AG04450 (cell line): Measurements from ENCODE around the gene USP11. TPM values are rescaled to one million over a fixed set of nuclear protein-coding genes. Genes with fewer than 3 reads are reported as not detected.

ENCODE experiments used
- CTCF ChIA-PET: fragments of 300-600, 350-600 bp; formaldehyde crosslinking; extraction: SDS; loops from one replicate; lab custom pipeline; 2022; ENCODE audit warnings: antibody characterized with exemption, inconsistent platforms; lab: Charles Lee
- POLR2A ChIA-PET: fragments of 350-600 bp; formaldehyde crosslinking; extraction: SDS; loops from one replicate; lab custom pipeline; 2021; ENCODE audit warnings: antibody characterized with exemption, inconsistent platforms; lab: Yijun Ruan, JAX
- DNase-seq: peaks from one replicate; pipeline ENCODE4 v3.0.0-alpha.2; 2011; ENCODE audit warnings: low read depth, low spot score
- H3K27ac ChIP-seq: one replicate; pipeline ENCODE4 v1.5.1; 2012; ENCODE audit warnings: low read depth, low read length, control low read depth
- H3K27me3 ChIP-seq: one replicate; pipeline ENCODE4 v1.6.0; 2012; ENCODE audit warnings: low read length; ENCODE audit not compliant: control insufficient read depth, insufficient read depth
- H3K4me3 ChIP-seq: 2 replicates; pipeline ENCODE4 v1.5.1; 2011; ENCODE audit warnings: mild to moderate bottlenecking, low read depth, low read length, control low read depth
- H3K9me3 ChIP-seq: 2 replicates; pipeline ENCODE4 v1.5.1; 2012; ENCODE audit warnings: low read length; ENCODE audit not compliant: control insufficient read depth, insufficient read depth
- CTCF ChIP-seq: IDR thresholded peaks from 2 replicates; pipeline ENCODE4 v1.5.1; 2011; ENCODE audit warnings: low read depth, low read length, control low read depth, inconsistent platforms
- polyA plus RNA-seq: library from polyadenylated mRNA; depleted of rRNA; stranded (reverse); fragments of >200 nt; gene quantifications from 2 replicates; pipeline ENCODE4 v1.2.3, GENCODE V29; 2011

The USP11 gene
- polyA plus RNA-seq, 1 experiment = 31.5 TPM

GRCh38 chrX:47264483-47265173 lies 31.8 kb downstream of the USP11 start:
- POLR2A ChIA-PET = interaction anchor here (0.9 to 1.2 kb wide), 2 partner anchors 20 to 32 kb away, joined by 3 to 4 read pairs; partner anchors contain the start of gene USP11
- no peak for DNase-seq
- Histone ChIP-seq H3K27ac (no peak overlapping the region), H3K27me3 (no peaks in the 10 kb centered on the region), H3K9me3 (no peaks in the 10 kb centered on the region), H3K4me3 (no peak overlapping the region)
- TF ChIP-seq CTCF = no peak
- CTCF ChIA-PET = interaction anchor here (1.1 kb wide), 1 partner anchor 47 kb away, joined by 3 read pairs; no protein-coding TSS in a partner anchor

DNA sequence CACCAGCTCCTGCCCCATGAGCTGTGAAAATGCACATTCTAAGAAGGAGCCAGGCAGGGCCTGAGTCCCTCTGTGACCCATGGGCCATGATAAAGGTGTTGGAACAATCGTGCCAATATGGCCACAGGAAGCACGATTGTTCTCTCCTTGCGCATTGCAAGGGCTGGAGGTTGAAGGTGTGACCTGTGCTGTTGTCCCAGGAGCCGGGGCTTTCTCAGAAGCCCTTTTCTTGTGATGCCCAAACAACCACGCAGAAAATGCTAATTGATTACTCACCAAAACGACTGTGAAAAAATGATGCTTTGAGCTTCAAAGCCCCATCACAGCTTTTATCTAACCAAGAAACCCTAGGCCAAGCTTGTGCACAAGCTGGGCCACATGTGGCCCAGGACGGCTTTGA lies 33.8 kb downstream of the USP11 start:
- no peak overlapping the region for H3K4me3 ChIP-seq
- TF ChIP-seq CTCF = no peak
- CTCF ChIA-PET = no interaction called here
- POLR2A ChIA-PET = no interaction called here
- no peak for DNase-seq
- H3K27ac ChIP-seq = no peak overlapping the region
- H3K9me3 ChIP-seq = no peaks in the 10 kb centered on the region
- H3K27me3 ChIP-seq = no peaks in the 10 kb centered on the region

DNA sequence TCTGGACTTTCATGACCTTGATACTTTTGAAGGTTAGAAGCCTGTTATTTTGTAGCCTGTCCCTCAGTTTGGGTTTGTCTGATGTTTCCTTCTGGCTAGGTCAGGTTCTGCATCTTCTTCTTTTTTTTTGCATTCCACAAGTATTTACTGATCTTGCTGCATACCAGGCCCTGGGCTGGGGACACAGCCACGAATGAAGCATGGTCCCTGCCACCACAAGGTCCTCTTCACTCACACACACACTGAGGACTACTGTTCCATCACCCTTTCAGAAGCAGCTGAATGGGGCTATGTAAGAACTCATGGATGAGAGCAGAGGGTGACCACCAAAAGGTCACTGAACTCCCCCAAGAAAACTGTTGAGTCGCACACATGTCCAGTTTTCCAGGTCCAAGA lies 39.2 kb downstream of the USP11 start:
- CTCF ChIA-PET = no interaction called here
- no peak overlapping the region for H3K4me3 ChIP-seq
- no peak for DNase-seq
- no peaks in the 10 kb centered on the region for H3K9me3 ChIP-seq
- no peak for TF ChIP-seq CTCF
- POLR2A ChIA-PET = interaction anchor here (0.7 kb wide), 1 partner anchor 1860 kb away, joined by 6 read pairs; no protein-coding TSS in a partner anchor
- no peak overlapping the region for H3K27ac ChIP-seq
- no peaks in the 10 kb centered on the region for H3K27me3 ChIP-seq

DNA sequence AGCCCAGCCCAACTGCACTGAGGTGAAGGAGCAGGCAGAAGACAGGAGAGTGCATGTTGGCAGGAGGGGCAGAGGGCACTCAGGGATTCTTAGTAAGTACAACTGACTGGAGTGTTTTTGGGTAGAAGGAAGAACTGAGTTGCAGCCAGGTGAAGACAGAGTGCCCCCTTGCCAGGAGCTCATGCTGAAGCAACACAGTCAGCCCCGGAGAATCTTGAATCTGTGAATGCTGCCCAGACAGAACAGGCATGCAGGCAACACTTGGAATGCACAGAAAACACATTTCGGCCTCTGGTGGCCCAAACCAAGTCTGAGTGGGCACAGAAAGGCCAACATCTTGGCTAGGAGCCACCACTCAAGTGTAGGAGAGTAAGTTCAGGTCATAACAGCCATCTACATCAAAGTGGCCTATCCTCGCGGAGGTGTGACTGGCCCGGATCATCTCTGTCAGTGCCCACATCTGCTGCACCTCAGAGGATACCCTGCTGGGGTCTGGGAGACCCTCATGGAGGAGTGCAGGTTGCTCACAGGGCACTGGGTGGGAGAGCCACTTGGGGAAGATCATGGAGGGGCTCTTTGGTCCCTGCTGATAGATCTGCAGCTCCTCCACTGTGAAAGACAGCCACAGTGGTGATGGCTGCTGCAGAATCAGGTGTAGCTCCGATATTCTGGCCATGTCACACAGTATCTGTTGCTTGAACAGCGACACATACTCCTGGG lies 40.4 kb downstream of the USP11 start:
- no peak for TF ChIP-seq CTCF
- ChIA-PET CTCF (no interaction called here), POLR2A (no interaction called here)
- H3K27ac ChIP-seq = no peak overlapping the region
- H3K9me3 ChIP-seq = no peaks in the 10 kb centered on the region
- DNase-seq = no peak
- H3K4me3 ChIP-seq = no peak overlapping the region
- H3K27me3 ChIP-seq = no peaks in the 10 kb centered on the region

GRCh38 chrX:47278691-47279090 lies 45.9 kb downstream of the USP11 start:
- ChIA-PET CTCF (no interaction called here), POLR2A (interaction anchor here (0.6 kb wide), 1 partner anchor 235 kb away, joined by 4 read pairs; no protein-coding TSS in a partner anchor)
- H3K4me3 ChIP-seq = no peak overlapping the region
- peak; percentile 44 for DNase-seq
- no peaks in the 10 kb centered on the region for H3K9me3 ChIP-seq
- TF ChIP-seq CTCF = no peak
- H3K27me3 ChIP-seq = no peaks in the 10 kb centered on the region
- H3K27ac ChIP-seq = peak overlapping the region; percentile 57
